ENCODE results near the gene CSNK1G2.

Gene CSNK1G2

DNA sequence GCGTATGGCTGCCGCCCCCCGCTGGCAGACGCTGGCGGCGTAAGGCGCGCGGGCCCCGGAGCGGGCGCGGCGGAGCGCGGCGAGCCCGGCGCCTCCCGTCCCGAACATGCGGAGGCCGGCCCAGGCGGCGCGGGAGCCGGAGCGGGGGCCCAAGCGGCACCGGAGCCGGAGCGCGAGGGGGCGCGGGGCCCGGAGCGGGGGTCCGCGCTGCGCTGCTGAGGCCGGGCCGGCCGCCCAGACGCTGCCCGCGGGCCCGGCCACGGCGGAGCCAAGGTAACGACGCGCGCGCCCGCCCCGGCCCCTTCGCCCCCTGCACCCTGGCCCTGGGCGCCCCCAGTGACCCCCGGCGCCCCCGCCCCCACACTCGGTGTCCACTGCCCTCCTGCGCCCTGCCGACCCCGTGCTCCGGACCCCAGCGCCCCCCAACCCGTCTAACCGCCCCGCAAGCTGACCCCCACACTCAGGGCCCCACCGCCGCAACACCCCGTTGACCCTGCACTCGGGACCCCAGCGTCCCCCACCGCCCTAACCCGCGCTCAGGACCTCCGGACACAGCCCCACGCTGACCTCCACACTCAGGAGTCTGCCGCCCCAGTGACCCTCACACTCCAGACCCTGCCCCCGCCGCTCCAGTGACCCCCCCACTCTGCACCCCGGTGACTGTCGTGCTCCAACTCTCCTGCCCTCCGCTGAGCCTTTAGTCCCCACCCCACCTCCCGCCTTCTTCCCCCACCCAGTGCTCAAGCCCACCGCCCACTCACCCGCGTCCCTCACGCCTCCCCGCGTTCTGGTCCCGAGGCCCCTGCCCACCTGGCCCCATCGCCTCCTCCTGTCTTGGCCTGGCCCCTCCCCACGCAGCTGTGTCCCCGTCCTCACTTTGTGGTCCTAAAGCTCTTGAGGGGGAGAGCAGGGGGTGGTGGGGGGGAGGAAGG lies at the start of gene CSNK1G2:
CSNK1G2 (plus strand) TSS at position 27 of the 932 bp plus-strand sequence. CDS start 28,601 bp downstream, outside the sequence.
- peak within 1 kb of the TSS; percentile 79 to 83 for H3K4me3 ChIP-seq (ENCODE audit: low read depth in 1 of 2, low read length in 2 of 2)
- peaks cover 10 to 32% of the 10 kb centered on the region in 2 donors for H3K4me1 ChIP-seq (ENCODE audit: control insufficient read depth in 1 of 2, insufficient read depth in 2 of 2, low read length in 2 of 2)
- peak within 1 kb of the TSS; percentile 94 for H3K27ac ChIP-seq (ENCODE audit: low read length)
- H3K36me3 ChIP-seq (ENCODE audit: control insufficient read depth in 1 of 2, insufficient read depth in 2 of 2, low read length in 2 of 2): peaks cover 0 to 8% of the 10 kb centered on the region in 2 donors
- H3K27me3 ChIP-seq (ENCODE audit: low read depth, low read length): no peaks in the 10 kb centered on the region
- no peaks in the 10 kb centered on the region for H3K9me3 ChIP-seq (ENCODE audit: control insufficient read depth in 1 of 2, low read length in 2 of 2)

DNA sequence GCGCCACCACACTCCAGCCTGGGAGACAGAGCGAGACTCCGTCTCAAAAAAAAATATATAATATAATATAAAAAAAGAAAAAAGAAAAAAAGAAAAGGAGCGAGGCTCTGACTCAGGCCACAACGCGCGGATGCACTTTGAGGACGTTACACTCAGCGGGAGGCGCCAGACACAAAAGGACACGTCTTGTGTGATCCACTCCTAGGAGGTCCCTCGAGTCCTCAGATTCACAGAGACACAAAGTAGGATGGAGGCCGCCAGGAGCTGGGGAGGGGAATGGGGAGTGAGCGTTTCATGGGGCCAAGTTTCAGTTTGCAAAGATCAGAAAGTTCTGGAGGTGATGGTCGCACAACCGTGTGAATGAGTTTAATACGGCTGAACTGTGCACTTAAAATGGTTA lies 47.2 kb upstream of the CSNK1G2 start:
- Histone ChIP-seq H3K9me3 (ENCODE audit: control insufficient read depth in 1 of 2, low read length in 2 of 2) (no peaks in the 10 kb centered on the region), H3K27me3 (ENCODE audit: low read depth, low read length) (no peaks in the 10 kb centered on the region), H3K27ac (ENCODE audit: low read length) (no peak overlapping the region), H3K4me3 (ENCODE audit: low read depth in 1 of 2, low read length in 2 of 2) (no peak overlapping the region), H3K4me1 (ENCODE audit: control insufficient read depth in 1 of 2, insufficient read depth in 2 of 2, low read length in 2 of 2) (peaks cover 0 to 10% of the 10 kb centered on the region in 2 donors), H3K36me3 (ENCODE audit: control insufficient read depth in 1 of 2, insufficient read depth in 2 of 2, low read length in 2 of 2) (no peaks in the 10 kb centered on the region)

DNA sequence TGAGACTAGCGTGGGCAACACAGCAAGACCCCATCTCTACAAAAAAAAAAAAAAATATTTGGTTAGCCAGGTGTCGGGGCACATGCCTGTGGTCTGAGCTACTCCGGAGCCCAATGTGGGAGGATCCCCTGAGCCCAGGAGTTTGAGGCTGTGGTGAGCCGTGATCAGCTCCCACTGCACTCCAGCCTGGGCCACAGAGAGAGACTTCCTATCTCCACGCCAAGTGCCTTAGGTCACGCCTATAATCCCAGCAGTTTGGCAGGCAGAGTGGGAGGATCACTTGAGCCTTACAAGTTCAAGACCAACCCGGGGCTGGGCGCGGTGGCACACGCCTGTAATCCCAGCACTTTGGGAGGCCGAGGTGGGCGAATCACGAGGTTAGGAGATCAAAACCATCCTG lies 44.5 kb upstream of the CSNK1G2 start:
- Histone ChIP-seq H3K36me3 (ENCODE audit: control insufficient read depth in 1 of 2, insufficient read depth in 2 of 2, low read length in 2 of 2) (no peaks in the 10 kb centered on the region), H3K4me3 (ENCODE audit: low read depth in 1 of 2, low read length in 2 of 2) (no peak overlapping the region), H3K27me3 (ENCODE audit: low read depth, low read length) (no peaks in the 10 kb centered on the region), H3K4me1 (ENCODE audit: control insufficient read depth in 1 of 2, insufficient read depth in 2 of 2, low read length in 2 of 2) (peaks cover 0 to 10% of the 10 kb centered on the region in 2 donors), H3K9me3 (ENCODE audit: control insufficient read depth in 1 of 2, low read length in 2 of 2) (no peaks in the 10 kb centered on the region), H3K27ac (ENCODE audit: low read length) (no peak overlapping the region)

DNA sequence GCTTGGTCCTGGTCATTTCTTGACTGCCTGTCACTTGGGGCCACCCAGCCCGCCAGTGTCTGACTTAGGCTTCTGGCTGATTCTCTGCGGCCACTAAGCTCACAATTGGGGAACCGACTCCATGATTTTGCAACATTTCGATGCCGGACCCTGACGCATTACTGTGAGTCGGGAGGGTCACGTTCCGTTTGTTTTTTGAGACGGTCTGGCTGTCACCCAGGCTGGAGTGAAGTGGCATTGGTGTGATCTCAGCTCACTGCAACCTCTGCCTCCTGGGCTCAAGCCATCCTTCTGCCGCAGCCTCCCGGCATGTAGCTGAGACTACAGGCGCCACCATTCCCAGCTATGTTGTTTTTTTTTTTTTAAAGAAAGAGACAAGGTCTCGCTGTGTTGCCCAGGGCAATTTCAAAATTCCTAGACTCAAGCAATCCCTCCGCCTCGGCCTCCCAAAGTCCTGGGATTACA lies 39.0 kb upstream of the CSNK1G2 start:
- no peak overlapping the region for H3K4me3 ChIP-seq (ENCODE audit: low read depth in 1 of 2, low read length in 2 of 2)
- H3K9me3 ChIP-seq (ENCODE audit: control insufficient read depth in 1 of 2, low read length in 2 of 2): no peaks in the 10 kb centered on the region
- H3K36me3 ChIP-seq (ENCODE audit: control insufficient read depth in 1 of 2, insufficient read depth in 2 of 2, low read length in 2 of 2): no peaks in the 10 kb centered on the region
- H3K27ac ChIP-seq (ENCODE audit: low read length): no peak overlapping the region
- no peaks in the 10 kb centered on the region for H3K27me3 ChIP-seq (ENCODE audit: low read depth, low read length)
- peaks cover 0 to 13% of the 10 kb centered on the region in 2 donors for H3K4me1 ChIP-seq (ENCODE audit: control insufficient read depth in 1 of 2, insufficient read depth in 2 of 2, low read length in 2 of 2)

DNA sequence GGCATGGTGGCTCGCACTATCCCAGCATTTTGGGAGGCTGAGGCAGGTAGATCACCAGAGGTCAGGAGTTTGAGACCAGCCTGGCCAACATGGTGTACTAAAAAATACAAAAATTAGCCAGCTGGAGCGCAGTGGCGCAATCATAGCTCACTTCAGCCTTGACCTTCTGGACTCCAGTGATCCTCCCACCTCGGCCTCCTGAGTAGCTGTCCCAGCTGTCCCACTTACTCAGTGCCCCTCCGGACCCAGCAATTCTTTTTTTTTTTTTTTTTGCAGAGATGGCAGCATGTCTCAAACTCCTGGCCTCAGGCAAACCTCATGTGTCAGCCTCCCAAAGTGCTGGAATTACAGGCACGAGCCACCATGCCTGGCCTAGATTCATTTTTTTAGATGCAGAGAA lies 38.0 kb upstream of the CSNK1G2 start:
- H3K4me1 ChIP-seq (ENCODE audit: control insufficient read depth in 1 of 2, insufficient read depth in 2 of 2, low read length in 2 of 2): peaks cover 0 to 10% of the 10 kb centered on the region in 2 donors
- no peaks in the 10 kb centered on the region for H3K27me3 ChIP-seq (ENCODE audit: low read depth, low read length)
- no peaks in the 10 kb centered on the region for H3K36me3 ChIP-seq (ENCODE audit: control insufficient read depth in 1 of 2, insufficient read depth in 2 of 2, low read length in 2 of 2)
- no peak overlapping the region for H3K4me3 ChIP-seq (ENCODE audit: low read depth in 1 of 2, low read length in 2 of 2)
- no peaks in the 10 kb centered on the region for H3K9me3 ChIP-seq (ENCODE audit: control insufficient read depth in 1 of 2, low read length in 2 of 2)
- no peak overlapping the region for H3K27ac ChIP-seq (ENCODE audit: low read length)

DNA sequence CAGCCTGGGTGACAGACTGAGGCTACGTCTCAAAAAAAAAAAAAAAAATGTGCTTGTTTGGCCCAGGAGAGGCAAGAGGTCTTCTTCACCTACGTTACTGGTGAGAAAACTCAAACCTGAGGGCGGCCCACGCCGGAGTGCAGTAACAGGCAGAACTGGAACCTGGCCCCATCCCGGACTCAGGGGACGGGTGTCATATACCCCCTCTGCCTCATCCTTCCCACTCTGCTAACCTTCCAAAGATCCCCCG lies 36.2 kb upstream of the CSNK1G2 start:
- Histone ChIP-seq H3K27ac (ENCODE audit: low read length) (peak overlapping the region; percentile 14), H3K27me3 (ENCODE audit: low read depth, low read length) (no peaks in the 10 kb centered on the region), H3K9me3 (ENCODE audit: control insufficient read depth in 1 of 2, low read length in 2 of 2) (no peaks in the 10 kb centered on the region), H3K4me3 (ENCODE audit: low read depth in 1 of 2, low read length in 2 of 2) (no peak overlapping the region), H3K4me1 (ENCODE audit: control insufficient read depth in 1 of 2, insufficient read depth in 2 of 2, low read length in 2 of 2) (peaks cover 0 to 14% of the 10 kb centered on the region in 2 donors), H3K36me3 (ENCODE audit: control insufficient read depth in 1 of 2, insufficient read depth in 2 of 2, low read length in 2 of 2) (peaks cover 0 to 4% of the 10 kb centered on the region in 2 donors)

DNA sequence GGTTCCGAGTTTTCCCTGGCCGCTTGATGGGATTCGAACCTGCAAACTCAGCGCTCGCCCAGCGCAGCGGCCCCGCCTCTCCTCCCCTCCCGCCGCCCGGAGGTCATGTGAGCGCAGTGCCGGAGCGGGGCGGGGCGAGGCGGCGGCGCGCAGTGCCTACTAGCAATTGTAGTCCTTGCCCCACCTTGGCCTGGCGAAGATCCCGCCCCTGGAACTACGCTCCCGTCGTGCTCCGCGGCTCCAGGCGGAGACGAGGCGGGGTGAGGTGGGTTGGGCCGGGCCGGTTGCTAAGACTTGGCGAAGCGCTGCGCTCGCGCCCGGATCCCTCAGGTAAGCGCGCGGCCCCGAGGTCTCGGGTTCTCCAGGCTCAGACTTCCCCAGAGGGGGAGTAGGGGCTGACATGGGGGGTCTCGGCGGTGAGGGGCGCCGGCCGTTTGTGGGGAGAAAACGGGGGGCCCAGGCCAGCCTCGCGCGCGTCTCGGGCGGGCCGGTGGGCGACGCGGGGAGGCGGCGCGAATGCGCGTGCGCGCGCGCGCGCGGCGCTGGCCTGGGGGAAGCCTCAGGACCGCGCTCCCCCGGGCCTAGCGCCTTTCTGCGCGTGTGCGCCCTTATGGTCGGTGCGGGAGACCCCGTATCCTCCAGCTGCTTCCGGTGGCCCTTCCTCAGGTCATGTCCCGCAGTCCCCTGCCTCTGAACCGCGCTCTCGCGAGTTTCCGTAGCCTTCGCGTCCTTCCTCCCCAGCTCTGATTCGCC lies 35.7 kb upstream of the CSNK1G2 start, which contains the start of the genes ADAT3 and SCAMP4:
ADAT3 (plus strand) TSS at position 290 of the 753 bp plus-strand sequence. CDS start 6,649 bp downstream, outside the sequence.
SCAMP4 (plus strand) TSS at position 290 of the 753 bp plus-strand sequence. CDS start 9,621 bp downstream, outside the sequence.
- H3K27me3 ChIP-seq (ENCODE audit: low read depth, low read length): no peaks in the 10 kb centered on the region
- peak within 1 kb of the TSS; percentile 56 to 71 for H3K4me3 ChIP-seq (ENCODE audit: low read depth in 1 of 2, low read length in 2 of 2)
- peak within 1 kb of the TSS; percentile 62 for H3K27ac ChIP-seq (ENCODE audit: low read length)
- no peaks in the 10 kb centered on the region for H3K9me3 ChIP-seq (ENCODE audit: control insufficient read depth in 1 of 2, low read length in 2 of 2)
- peaks cover 0 to 14% of the 10 kb centered on the region in 2 donors for H3K4me1 ChIP-seq (ENCODE audit: control insufficient read depth in 1 of 2, insufficient read depth in 2 of 2, low read length in 2 of 2)
- peaks cover 0 to 4% of the 10 kb centered on the region in 2 donors for H3K36me3 ChIP-seq (ENCODE audit: control insufficient read depth in 1 of 2, insufficient read depth in 2 of 2, low read length in 2 of 2)

DNA sequence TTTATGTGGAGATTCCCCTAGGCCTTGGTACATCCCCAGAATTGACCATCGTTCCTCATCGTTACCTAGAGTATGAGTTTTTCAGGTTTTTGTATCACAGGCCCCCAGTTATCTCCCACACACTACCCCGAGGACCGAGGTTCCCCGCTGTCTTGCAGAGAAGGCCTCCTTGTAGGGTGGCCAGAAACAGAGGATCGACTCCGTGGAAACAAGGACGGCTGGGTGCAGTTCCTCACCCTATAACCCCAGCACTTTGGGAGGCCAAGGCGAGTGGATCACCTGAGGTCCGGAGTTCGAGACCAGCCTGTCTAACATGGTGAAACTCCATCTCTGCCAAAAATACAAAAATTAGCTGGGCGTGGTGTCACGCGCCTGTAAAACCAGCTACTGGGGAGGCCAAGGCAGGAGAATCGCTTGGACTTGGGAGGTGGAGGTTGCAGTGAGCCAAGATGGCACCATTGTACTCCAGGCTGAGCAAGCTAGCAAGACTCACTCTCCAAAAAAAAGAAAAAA lies 35.1 kb upstream of the CSNK1G2 start:
- Histone ChIP-seq H3K27me3 (ENCODE audit: low read depth, low read length) (no peaks in the 10 kb centered on the region), H3K4me3 (ENCODE audit: low read depth in 1 of 2, low read length in 2 of 2) (peak overlapping the region; percentile 56 to 71), H3K9me3 (ENCODE audit: control insufficient read depth in 1 of 2, low read length in 2 of 2) (no peaks in the 10 kb centered on the region), H3K27ac (ENCODE audit: low read length) (peak overlapping the region; percentile 62), H3K4me1 (ENCODE audit: control insufficient read depth in 1 of 2, insufficient read depth in 2 of 2, low read length in 2 of 2) (peaks cover 0 to 14% of the 10 kb centered on the region in 2 donors), H3K36me3 (ENCODE audit: control insufficient read depth in 1 of 2, insufficient read depth in 2 of 2, low read length in 2 of 2) (peaks cover 0 to 4% of the 10 kb centered on the region in 2 donors)

DNA sequence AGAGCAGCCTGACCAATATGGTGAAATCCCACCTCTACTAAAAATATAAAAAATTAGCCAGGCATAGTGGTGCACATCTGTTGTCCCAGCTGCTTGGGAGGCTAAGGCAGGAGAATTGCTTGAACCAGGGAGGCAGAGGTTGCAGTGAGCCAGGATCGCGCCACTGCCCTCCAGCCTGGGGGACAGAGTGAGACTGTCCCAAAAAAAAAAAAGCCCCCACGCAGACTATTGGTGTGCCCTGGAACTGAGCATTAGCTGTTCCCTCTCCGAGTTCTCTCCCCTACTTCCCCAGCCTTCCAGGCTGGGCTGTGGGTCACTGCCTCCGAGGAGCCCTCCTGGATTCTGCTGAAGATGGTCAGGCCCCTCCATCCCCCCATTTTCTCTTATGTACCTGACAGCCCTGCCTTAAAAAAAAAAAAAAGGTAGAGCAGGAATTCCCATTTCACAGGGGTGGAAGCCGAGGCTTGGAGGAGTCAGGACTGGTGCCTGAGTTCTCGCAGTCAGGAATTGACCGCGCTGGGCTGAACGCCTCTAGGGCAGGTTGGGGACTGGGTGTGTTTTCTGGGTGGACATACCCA lies 33.9 kb upstream of the CSNK1G2 start:
- peaks cover 0 to 5% of the 10 kb centered on the region in 2 donors for H3K36me3 ChIP-seq (ENCODE audit: control insufficient read depth in 1 of 2, insufficient read depth in 2 of 2, low read length in 2 of 2)
- no peaks in the 10 kb centered on the region for H3K27me3 ChIP-seq (ENCODE audit: low read depth, low read length)
- H3K4me3 ChIP-seq (ENCODE audit: low read depth in 1 of 2, low read length in 2 of 2): no peak overlapping the region
- peak overlapping the region; percentile 39 for H3K27ac ChIP-seq (ENCODE audit: low read length)
- peaks cover 0 to 14% of the 10 kb centered on the region in 2 donors for H3K4me1 ChIP-seq (ENCODE audit: control insufficient read depth in 1 of 2, insufficient read depth in 2 of 2, low read length in 2 of 2)
- no peaks in the 10 kb centered on the region for H3K9me3 ChIP-seq (ENCODE audit: control insufficient read depth in 1 of 2, low read length in 2 of 2)

DNA sequence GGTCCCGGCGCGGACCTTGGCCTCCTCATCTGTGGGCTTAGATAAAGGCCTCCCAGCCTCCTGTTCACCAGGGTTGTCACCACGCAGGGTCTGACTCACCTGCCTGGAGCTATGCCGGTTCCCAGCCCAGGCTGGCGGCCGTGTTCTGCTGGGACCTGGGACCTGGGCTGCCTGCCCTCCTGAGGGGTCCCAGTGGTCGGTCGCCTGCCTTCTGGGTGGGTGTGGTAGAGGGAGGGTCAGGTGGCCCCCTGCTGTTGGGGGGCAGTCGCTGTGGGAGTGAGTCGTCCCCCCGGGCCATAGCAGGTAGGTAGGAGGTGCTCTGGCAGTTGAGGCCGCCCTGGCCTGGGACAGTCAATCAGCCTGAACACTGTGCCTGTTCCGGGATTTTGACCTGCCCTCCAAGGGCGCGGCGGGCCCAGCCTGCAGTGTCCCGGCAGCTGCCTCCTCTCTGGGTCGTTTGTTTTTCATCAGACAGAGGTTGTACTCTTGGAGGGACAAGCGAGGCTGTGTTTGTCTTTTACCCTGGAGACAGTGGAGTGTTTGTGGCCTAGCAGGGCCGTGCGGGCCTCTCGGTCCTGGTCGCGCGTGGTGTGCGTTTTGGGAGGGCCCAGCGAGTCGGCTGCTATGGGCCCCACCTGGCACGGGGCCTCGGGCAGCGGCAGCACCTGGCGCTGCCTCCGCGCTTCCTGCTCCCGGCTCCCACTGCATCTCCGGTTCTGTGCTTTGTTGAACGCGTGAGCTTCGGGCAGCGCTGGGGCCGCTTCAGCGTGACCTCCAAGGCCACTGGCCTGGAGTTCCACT lies 33.2 kb upstream of the CSNK1G2 start:
- Histone ChIP-seq H3K36me3 (ENCODE audit: control insufficient read depth in 1 of 2, insufficient read depth in 2 of 2, low read length in 2 of 2) (peaks cover 0 to 12% of the 10 kb centered on the region in 2 donors), H3K9me3 (ENCODE audit: control insufficient read depth in 1 of 2, low read length in 2 of 2) (no peaks in the 10 kb centered on the region), H3K4me3 (ENCODE audit: low read depth in 1 of 2, low read length in 2 of 2) (peak overlapping the region in 1 of 2 donors; percentile 30), H3K27me3 (ENCODE audit: low read depth, low read length) (no peaks in the 10 kb centered on the region), H3K27ac (ENCODE audit: low read length) (peak overlapping the region; percentile 39), H3K4me1 (ENCODE audit: control insufficient read depth in 1 of 2, insufficient read depth in 2 of 2, low read length in 2 of 2) (peaks cover 0 to 14% of the 10 kb centered on the region in 2 donors)

All from muscle layer of duodenum (tissue), 2 donors.